HEK293 (cell line): ENCODE data around the gene DLG2.

Experiments
- CTCF ChIA-PET: fragments of 350-600 bp; formaldehyde crosslinking; extraction: SDS; loops from one replicate; lab custom pipeline; 2021; ENCODE audit warnings: antibody characterized with exemption; lab: Yijun Ruan, JAX
- POLR2A ChIA-PET: fragments of 300-600 bp; formaldehyde crosslinking; extraction: SDS; loops from one replicate; lab custom pipeline; 2020; ENCODE audit warnings: antibody characterized with exemption, inconsistent platforms; lab: Yijun Ruan, JAX
- H3K27ac ChIP-seq: fragments of 200-500 bp; sonication (Bioruptor generic); 2 replicates; pipeline ENCODE4 v1.5.1; 2014; ENCODE audit warnings: low read depth, low read length, control low read depth, inconsistent platforms; ENCODE audit errors: extremely low read depth
- H3K36me3 ChIP-seq, 2 experiments: fragments of 200-500 bp in 1 of 2; sonication (Bioruptor generic) in 1 of 2; 1 replicate in 1 of 2; 2 replicates in 1 of 2; pipeline ENCODE4 v1.5.1; 2014 to 2017; ENCODE audit warnings: inconsistent platforms in 2 of 2, low read length in 2 of 2; ENCODE audit not compliant: control insufficient read depth in 2 of 2, insufficient read depth in 1 of 2
- H3K4me1 ChIP-seq: fragments of 200-500 bp; sonication (Bioruptor generic); 2 replicates; pipeline ENCODE4 v1.5.1; 2014; ENCODE audit warnings: mild to moderate bottlenecking, low read length, inconsistent platforms; ENCODE audit not compliant: control insufficient read depth, insufficient read depth
- H3K4me3 ChIP-seq: 2 replicates; pipeline ENCODE4 v1.5.1; 2011; ENCODE audit warnings: low read depth, mild to moderate bottlenecking, control low read depth, low read length, moderate library complexity
- H3K9me3 ChIP-seq: fragments of 200-500 bp; sonication (Bioruptor generic); 2 replicates; pipeline ENCODE4 v1.5.1; 2014; ENCODE audit warnings: low read depth, low read length, inconsistent platforms; ENCODE audit not compliant: control insufficient read depth, insufficient read depth
- MYNN ChIP-seq: fragments of 450-650 bp; formaldehyde crosslinking; IDR thresholded peaks from 2 replicates; pipeline ENCODE4 v1.5.1; 2016; ENCODE audit warnings: missing biosample characterization, missing genetic modification characterization, borderline replicate concordance
- OVOL3 ChIP-seq: fragments of 450-650 bp; formaldehyde crosslinking; IDR thresholded peaks from 2 replicates; pipeline ENCODE4 v1.5.1; 2016; ENCODE audit warnings: missing biosample characterization, missing genetic modification characterization
- PRDM6 ChIP-seq: fragments of 450-650 bp; formaldehyde crosslinking; IDR thresholded peaks from 2 replicates; pipeline ENCODE4 v1.5.1; 2017; ENCODE audit warnings: missing biosample characterization, missing genetic modification characterization
- SP3 ChIP-seq: fragments of 450-650 bp; formaldehyde crosslinking; IDR thresholded peaks from 2 replicates; pipeline ENCODE4 v1.5.1; 2016; ENCODE audit warnings: missing biosample characterization, missing genetic modification characterization
- ZBTB21 ChIP-seq: fragments of 450-650 bp; formaldehyde crosslinking; IDR thresholded peaks from 2 replicates; pipeline ENCODE4 v1.5.1; 2017; ENCODE audit warnings: missing biosample characterization, missing genetic modification characterization
- ZFHX2 ChIP-seq: fragments of 450-650 bp; formaldehyde crosslinking; conservative IDR thresholded peaks from 2 replicates; pipeline ENCODE4 v1.5.1; 2016; ENCODE audit warnings: missing biosample characterization, missing genetic modification characterization
- ZNF112 ChIP-seq: fragments of 450-650 bp; formaldehyde crosslinking; IDR thresholded peaks from 2 replicates; pipeline ENCODE4 v1.5.0; 2017; ENCODE audit warnings: missing biosample characterization, missing genetic modification characterization
- ZNF140 ChIP-seq: fragments of 450-650 bp; formaldehyde crosslinking; IDR thresholded peaks from 2 replicates; pipeline ENCODE4 v1.5.1; 2016; ENCODE audit warnings: missing biosample characterization, missing genetic modification characterization
- ZNF169 ChIP-seq: fragments of 450-650 bp; formaldehyde crosslinking; IDR thresholded peaks from 2 replicates; pipeline ENCODE4 v1.5.1; 2016; ENCODE audit warnings: missing biosample characterization, missing genetic modification characterization
- ZNF19 ChIP-seq: fragments of 450-650 bp; formaldehyde crosslinking; IDR thresholded peaks from 2 replicates; pipeline ENCODE4; 2016; ENCODE audit warnings: missing biosample characterization, missing genetic modification characterization, low read depth
- ZNF248 ChIP-seq: fragments of 450-650 bp; formaldehyde crosslinking; IDR thresholded peaks from 2 replicates; pipeline ENCODE4 v1.5.1; 2017; ENCODE audit warnings: missing biosample characterization, missing genetic modification characterization
- ZNF266 ChIP-seq: fragments of 450-650 bp; formaldehyde crosslinking; IDR thresholded peaks from 2 replicates; pipeline ENCODE4 v1.5.1; 2016; ENCODE audit warnings: missing biosample characterization, missing genetic modification characterization, low read depth
- ZNF292 ChIP-seq: fragments of 450-650 bp; formaldehyde crosslinking; IDR thresholded peaks from 2 replicates; pipeline ENCODE4 v1.5.1; 2016; ENCODE audit warnings: low read depth, missing biosample characterization, missing genetic modification characterization, borderline replicate concordance
- ZNF341 ChIP-seq: fragments of 450-650 bp; formaldehyde crosslinking; IDR thresholded peaks from 2 replicates; pipeline ENCODE4; 2016; ENCODE audit warnings: low read depth, missing biosample characterization, missing genetic modification characterization
- ZNF433 ChIP-seq: fragments of 450-650 bp; formaldehyde crosslinking; IDR thresholded peaks from 2 replicates; pipeline ENCODE4 v1.5.1; 2016; ENCODE audit warnings: missing biosample characterization, missing genetic modification characterization, low read depth
- ZNF596 ChIP-seq: fragments of 450-650 bp; IDR thresholded peaks from 2 replicates; pipeline ENCODE4 v1.5.0; 2018; ENCODE audit warnings: missing biosample characterization, mild to moderate bottlenecking, missing genetic modification characterization, moderate library complexity
- ZSCAN16 ChIP-seq: fragments of 450-650 bp; formaldehyde crosslinking; IDR thresholded peaks from 2 replicates; pipeline ENCODE4 v1.5.1; 2016; ENCODE audit warnings: missing biosample characterization, missing genetic modification characterization
- ZSCAN23 ChIP-seq: fragments of 450-650 bp; formaldehyde crosslinking; IDR thresholded peaks from 2 replicates; pipeline ENCODE4 v1.5.1; 2016; ENCODE audit warnings: missing biosample characterization, missing genetic modification characterization
- TF ChIP-seq, protein P1 (sequence below): fragments of 450-650 bp; formaldehyde crosslinking; optimal IDR thresholded peaks from 2 replicates; pipeline ENCODE3; 2016; ENCODE audit warnings: missing biosample characterization, mild to moderate bottlenecking, missing genetic modification characterization
- TF ChIP-seq, protein P2 (sequence below): fragments of 450-650 bp; formaldehyde crosslinking; IDR thresholded peaks from 2 replicates; pipeline ENCODE4 v1.5.1; 2016; ENCODE audit warnings: missing biosample characterization, missing genetic modification characterization
- TF ChIP-seq, protein P3 (sequence below): fragments of 450-650 bp; formaldehyde crosslinking; IDR thresholded peaks from 2 replicates; pipeline ENCODE4 v1.5.1; 2016; ENCODE audit warnings: missing biosample characterization, missing genetic modification characterization
- TF ChIP-seq, protein P4 (sequence below): fragments of 450-650 bp; formaldehyde crosslinking; IDR thresholded peaks from 2 replicates; pipeline ENCODE4 v1.5.1; 2016; ENCODE audit warnings: missing biosample characterization, missing genetic modification characterization
- TF ChIP-seq, protein P5 (sequence below): fragments of 450-650 bp; formaldehyde crosslinking; IDR thresholded peaks from 2 replicates; pipeline ENCODE4 v1.5.1; 2016; ENCODE audit warnings: missing biosample characterization, missing genetic modification characterization, low read depth
- TF ChIP-seq, protein P6 (sequence below): fragments of 450-650 bp; formaldehyde crosslinking; IDR thresholded peaks from 2 replicates; pipeline ENCODE4 v1.5.1; 2017; ENCODE audit warnings: missing biosample characterization, missing genetic modification characterization

DLG2 gene

DNA sequence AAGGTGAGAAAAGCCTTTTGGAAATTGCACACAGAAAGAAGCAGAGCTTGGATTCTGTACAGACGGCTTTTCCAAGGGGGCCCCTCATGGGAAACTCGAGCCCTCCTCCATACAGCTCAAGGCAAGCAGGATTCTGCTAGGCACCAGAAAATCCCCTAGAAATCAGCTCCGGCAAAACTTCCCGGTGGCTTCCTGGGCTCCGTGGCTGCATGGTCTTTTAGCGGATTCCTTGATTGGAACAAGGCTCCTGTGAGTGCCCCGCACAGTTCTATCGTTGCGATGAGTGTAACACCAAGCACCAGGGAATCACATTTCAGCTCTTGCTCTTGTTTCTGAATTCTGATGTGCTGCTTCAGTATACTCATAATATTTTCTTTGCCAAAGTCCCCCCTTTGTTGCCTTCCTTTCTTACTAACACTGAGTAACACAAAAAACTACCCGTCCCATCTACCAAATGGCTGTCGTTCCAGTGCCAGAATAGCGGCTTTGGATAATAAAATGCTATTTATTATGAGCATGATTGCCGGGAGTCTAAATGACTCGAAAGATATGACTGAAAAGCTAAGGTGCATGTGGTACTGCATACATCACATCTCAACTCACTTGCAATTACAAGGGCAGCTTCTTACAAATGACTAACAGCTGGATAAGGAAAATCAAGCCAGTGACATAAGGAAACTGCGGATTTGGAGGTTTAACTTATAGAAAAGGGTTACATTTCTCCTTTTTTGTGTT lies 494.1 kb downstream of the DLG2 start:
- H3K4me1 ChIP-seq: no peaks in the 10 kb centered on the region
- POLR2A ChIA-PET: no interaction called here
- no peak overlapping the region for H3K27ac ChIP-seq
- CTCF ChIA-PET: no interaction called here
- no peak overlapping the region for H3K4me3 ChIP-seq
- no peaks in the 10 kb centered on the region for H3K9me3 ChIP-seq
- H3K36me3 ChIP-seq: no peaks in the 10 kb centered on the region
- TF ChIP-seq, protein P1, sequence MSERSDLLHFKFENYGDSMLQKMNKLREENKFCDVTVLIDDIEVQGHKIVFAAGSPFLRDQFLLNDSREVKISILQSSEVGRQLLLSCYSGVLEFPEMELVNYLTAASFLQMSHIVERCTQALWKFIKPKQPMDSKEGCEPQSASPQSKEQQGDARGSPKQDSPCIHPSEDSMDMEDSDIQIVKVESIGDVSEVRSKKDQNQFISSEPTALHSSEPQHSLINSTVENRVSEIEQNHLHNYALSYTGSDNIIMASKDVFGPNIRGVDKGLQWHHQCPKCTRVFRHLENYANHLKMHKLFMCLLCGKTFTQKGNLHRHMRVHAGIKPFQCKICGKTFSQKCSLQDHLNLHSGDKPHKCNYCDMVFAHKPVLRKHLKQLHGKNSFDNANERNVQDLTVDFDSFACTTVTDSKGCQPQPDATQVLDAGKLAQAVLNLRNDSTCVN (tag by site-specific recombination): no peak
- TF ChIP-seq ZNF596 (tag by site-specific recombination) (no peak), ZNF140 (no peak), OVOL3 (no peak), ZFHX2 (tag by site-specific recombination) (no peak), ZNF341 (tag by site-specific recombination) (no peak), ZNF248 (tag by site-specific recombination) (no peak)
- TF ChIP-seq, protein P2, sequence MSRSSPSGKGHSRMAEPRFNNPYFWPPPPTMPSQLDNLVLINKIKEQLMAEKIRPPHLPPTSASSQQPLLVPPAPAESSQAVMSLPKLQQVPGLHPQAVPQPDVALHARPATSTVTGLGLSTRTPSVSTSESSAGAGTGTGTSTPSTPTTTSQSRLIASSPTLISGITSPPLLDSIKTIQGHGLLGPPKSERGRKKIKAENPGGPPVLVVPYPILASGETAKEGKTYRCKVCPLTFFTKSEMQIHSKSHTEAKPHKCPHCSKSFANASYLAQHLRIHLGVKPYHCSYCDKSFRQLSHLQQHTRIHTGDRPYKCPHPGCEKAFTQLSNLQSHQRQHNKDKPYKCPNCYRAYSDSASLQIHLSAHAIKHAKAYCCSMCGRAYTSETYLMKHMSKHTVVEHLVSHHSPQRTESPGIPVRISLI (tag by site-specific recombination): no peak

- no peaks in the 10 kb centered on the region for H3K9me3 ChIP-seq
- no peak for TF ChIP-seq ZSCAN23
- TF ChIP-seq, protein P3, sequence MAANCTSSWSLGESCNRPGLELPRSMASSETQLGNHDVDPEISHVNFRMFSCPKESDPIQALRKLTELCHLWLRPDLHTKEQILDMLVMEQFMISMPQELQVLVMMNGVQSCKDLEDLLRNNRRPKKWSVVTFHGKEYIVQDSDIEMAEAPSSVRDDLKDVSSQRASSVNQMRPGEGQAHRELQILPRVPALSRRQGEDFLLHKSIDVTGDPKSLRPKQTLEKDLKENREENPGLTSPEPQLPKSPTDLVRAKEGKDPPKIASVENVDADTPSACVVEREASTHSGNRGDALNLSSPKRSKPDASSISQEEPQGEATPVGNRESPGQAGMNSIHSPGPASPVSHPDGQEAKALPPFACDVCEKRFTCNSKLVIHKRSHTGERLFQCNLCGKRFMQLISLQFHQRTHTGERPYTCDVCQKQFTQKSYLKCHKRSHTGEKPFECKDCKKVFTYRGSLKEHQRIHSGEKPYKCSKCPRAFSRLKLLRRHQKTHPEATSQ (tag by site-specific recombination): no peak
- TF ChIP-seq ZNF169: no peak
- no peak for TF ChIP-seq ZNF19 (tag by site-specific recombination)
- TF ChIP-seq, protein P4, sequence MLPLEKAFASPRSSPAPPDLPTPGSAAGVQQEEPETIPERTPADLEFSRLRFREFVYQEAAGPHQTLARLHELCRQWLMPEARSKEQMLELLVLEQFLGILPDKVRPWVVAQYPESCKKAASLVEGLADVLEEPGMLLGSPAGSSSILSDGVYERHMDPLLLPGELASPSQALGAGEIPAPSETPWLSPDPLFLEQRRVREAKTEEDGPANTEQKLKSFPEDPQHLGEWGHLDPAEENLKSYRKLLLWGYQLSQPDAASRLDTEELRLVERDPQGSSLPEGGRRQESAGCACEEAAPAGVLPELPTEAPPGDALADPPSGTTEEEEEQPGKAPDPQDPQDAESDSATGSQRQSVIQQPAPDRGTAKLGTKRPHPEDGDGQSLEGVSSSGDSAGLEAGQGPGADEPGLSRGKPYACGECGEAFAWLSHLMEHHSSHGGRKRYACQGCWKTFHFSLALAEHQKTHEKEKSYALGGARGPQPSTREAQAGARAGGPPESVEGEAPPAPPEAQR (tag by site-specific recombination): no peak
- TF ChIP-seq ZNF433 (tag by site-specific recombination): no peak
- TF ChIP-seq, protein P5, sequence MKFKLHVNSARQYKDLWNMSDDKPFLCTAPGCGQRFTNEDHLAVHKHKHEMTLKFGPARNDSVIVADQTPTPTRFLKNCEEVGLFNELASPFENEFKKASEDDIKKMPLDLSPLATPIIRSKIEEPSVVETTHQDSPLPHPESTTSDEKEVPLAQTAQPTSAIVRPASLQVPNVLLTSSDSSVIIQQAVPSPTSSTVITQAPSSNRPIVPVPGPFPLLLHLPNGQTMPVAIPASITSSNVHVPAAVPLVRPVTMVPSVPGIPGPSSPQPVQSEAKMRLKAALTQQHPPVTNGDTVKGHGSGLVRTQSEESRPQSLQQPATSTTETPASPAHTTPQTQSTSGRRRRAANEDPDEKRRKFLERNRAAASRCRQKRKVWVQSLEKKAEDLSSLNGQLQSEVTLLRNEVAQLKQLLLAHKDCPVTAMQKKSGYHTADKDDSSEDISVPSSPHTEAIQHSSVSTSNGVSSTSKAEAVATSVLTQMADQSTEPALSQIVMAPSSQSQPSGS: no peak
- no peak for TF ChIP-seq ZBTB21 (tag by site-specific recombination)
- no peak for TF ChIP-seq ZNF292
- TF ChIP-seq PRDM6 (tag by site-specific recombination): no peak
- TF ChIP-seq ZSCAN16 (tag by site-specific recombination): no peak
- TF ChIP-seq MYNN (tag by site-specific recombination): no peak
- TF ChIP-seq ZNF112 (tag by site-specific recombination): no peak
- no peak for TF ChIP-seq ZNF266 (tag by site-specific recombination)
- TF ChIP-seq, protein P6, sequence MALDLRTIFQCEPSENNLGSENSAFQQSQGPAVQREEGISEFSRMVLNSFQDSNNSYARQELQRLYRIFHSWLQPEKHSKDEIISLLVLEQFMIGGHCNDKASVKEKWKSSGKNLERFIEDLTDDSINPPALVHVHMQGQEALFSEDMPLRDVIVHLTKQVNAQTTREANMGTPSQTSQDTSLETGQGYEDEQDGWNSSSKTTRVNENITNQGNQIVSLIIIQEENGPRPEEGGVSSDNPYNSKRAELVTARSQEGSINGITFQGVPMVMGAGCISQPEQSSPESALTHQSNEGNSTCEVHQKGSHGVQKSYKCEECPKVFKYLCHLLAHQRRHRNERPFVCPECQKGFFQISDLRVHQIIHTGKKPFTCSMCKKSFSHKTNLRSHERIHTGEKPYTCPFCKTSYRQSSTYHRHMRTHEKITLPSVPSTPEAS (tag by site-specific recombination): no peak
- TF ChIP-seq SP3 (tag by site-specific recombination): no peak
- TF ChIP-seq, all 188 proteins: peak for 0
- H3K4me3 ChIP-seq: no peak overlapping the region
- H3K4me1 ChIP-seq: no peaks in the 10 kb centered on the region
- POLR2A ChIA-PET: no interaction called here
- no peaks in the 10 kb centered on the region for H3K36me3 ChIP-seq
- no peak overlapping the region for H3K27ac ChIP-seq
- CTCF ChIA-PET: no interaction called here
Observed at GRCh38 chr11:85127349-85127748, 499.8 kb downstream of the DLG2 start.
